MM.1S (cell line): ENCODE measurements around the gene IGSF9B.

ENCODE experiments used
- CTCF ChIP-seq: fragments of 300-600 bp; sonication (generic); IDR thresholded peaks from 2 replicates; pipeline ENCODE4 v1.5.1; 2016; ENCODE audit warnings: antibody characterized with exemption, low read length, mixed read lengths
- EZH2 ChIP-seq: fragments of 300-600 bp; sonication (generic); optimal IDR thresholded peaks from 2 replicates; pipeline ENCODE3; 2017; ENCODE audit warnings: low read depth, mild to moderate bottlenecking, antibody characterized with exemption, low read length, mixed read lengths
- EZH2phosphoT487 ChIP-seq: fragments of 300-600 bp; sonication (generic); IDR thresholded peaks from 2 replicates; pipeline ENCODE4 v1.6.1; 2018; ENCODE audit warnings: antibody characterized with exemption, low read length

- no peak for TF ChIP-seq CTCF
- TF ChIP-seq EZH2, result no peak
- TF ChIP-seq EZH2phosphoT487, result no peak
Measured at GRCh38 chr11:133995066-133995465, 38.3 kb upstream of the IGSF9B start.
